Central memory CD4-positive, alpha-beta T cell (primary cell): ENCODE data around the gene SLC7A10.

ENCODE experiments used
- DNase-seq: peaks from one replicate; pipeline ENCODE4 v3.0.0; 2022

Gene SLC7A10

DNA sequence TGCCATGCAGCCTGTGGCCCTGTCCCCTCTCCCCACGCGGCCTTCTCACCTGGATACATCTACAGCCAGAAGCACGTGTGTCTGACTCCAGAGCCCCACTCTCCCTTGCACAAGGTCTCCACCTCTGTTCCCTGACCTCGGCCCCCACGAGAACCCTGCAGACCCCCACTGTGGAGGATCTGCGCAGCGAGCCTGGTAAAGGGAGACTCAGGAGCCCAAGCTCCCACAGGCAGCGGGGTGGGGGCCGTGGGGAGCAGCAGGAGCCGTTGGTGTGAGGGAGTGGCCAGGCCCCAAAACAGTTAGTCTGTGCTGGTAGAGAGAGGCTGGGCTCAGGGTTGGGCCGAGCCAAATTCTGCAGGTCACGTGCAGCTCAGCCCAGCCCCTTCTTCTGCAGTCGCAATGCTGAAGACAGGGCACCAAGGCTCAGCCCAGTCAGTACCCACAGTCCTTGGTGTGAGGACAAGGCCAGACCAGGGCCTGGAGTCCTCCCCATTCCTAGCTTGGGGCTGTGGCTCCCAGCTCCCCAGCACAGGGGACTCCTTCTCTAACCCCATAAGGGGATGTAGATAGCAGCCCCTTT, 28.7 kb upstream of the SLC7A10 start:
- DNase-seq, result no peak

DNA sequence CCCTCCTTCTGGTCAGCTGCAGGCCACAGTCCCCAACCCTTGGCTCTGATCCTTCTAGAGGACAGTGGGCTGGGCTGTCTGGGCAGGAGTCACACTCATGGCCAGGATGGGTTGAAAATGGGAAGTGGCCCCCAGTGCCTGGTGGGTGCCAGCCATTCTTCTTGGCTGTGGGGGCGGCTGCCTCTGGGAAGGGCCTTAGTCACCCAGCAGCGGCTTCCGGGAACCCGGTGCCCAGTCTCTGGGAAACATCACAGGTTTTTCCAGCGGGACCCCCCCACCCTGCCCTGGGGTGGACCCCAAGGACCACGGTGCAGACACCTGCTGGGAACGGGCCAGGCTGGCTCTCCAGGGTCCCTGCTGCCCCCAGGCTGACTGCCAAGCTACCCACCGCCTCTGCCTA, 27.3 kb upstream of the SLC7A10 start:
- no peak for DNase-seq

GRCh38 chr19:33252418-33252962, 26.8 kb upstream of the SLC7A10 start:
- no peak for DNase-seq

- no peak for DNase-seq
Measured at GRCh38 chr19:33251526-33252090, 26.0 kb upstream of the SLC7A10 start.

GRCh38 chr19:33251076-33251475, 25.4 kb upstream of the SLC7A10 start:
- DNase-seq, result no peak

- no peak for DNase-seq
Measured at GRCh38 chr19:33250500-33250899, 24.9 kb upstream of the SLC7A10 start.

GRCh38 chr19:33249740-33250366, 24.2 kb upstream of the SLC7A10 start:
- DNase-seq, result no peak

DNA sequence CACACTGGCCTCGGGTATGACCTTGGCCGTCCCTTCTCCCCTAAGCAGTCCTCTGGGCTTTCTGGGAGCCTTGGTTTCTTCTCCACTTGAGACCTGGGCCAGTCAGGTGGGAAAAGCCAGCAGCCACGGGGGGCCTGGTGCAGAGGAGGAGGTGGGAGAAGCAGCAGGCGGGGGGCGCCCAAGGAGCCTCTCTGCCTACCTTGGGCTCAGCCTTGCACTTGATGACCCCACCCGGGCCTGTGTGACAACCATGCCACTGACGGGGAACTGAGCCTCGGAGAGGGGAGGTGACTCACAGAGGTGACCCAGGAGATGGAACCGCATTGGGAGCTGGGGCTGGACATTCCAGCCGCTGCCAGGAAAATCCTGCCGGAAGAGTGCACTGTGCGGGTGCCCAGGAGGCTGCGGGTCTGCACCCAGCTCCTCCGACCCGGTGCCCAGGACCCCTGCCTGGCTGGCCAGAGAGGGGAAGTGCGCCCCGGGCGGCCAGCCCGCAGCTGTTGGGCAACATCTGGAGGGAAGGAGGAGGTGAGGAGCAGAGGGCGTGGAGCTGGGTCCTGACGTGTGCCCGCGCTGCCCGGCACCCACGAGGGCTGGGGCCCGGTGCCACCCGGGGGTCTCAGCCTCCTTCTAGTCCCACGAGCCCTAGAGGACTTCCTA, 23.4 kb upstream of the SLC7A10 start:
- no peak for DNase-seq

GRCh38 chr19:33248553-33248953, 22.9 kb upstream of the SLC7A10 start:
- no peak for DNase-seq

DNA sequence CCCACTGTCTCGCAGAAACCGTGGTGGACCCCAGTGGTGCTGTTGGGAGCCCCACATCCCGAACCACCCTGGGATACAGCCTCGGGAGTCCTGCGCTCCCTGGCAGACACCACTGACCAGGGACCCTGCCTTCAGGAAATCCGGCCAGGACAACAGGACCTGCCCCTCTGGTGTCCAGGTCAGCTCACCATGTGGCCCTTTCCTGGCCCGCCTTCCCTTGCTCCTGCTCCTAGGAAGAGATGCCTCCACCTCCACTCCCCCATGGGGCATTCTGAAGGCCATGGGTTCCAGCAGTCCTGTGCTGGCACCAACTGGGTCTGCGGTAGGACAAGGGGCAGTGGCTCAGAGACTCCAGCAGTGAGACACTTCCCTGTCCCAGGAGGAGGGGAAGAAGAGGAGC, 22.5 kb upstream of the SLC7A10 start:
- DNase-seq, result no peak

DNA sequence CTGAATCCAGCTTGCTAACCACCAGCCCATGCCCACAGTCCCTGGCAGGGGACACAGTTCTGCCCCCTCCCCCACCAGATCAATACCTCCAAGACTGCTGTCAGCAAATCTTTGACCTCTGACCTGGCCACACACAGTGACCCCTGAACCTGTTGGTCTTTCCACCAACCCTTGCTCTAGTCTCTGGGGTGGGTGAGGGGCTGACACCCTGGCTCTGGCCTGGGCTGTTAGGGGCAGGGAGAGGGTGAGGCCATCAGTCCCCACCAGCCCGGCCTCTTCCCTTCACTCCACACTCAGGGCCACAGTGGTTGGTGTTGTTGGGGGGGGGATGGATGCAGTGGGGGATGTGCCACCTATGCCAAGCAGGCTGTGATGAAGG, 21.8 kb upstream of the SLC7A10 start:
- no peak for DNase-seq

DNA sequence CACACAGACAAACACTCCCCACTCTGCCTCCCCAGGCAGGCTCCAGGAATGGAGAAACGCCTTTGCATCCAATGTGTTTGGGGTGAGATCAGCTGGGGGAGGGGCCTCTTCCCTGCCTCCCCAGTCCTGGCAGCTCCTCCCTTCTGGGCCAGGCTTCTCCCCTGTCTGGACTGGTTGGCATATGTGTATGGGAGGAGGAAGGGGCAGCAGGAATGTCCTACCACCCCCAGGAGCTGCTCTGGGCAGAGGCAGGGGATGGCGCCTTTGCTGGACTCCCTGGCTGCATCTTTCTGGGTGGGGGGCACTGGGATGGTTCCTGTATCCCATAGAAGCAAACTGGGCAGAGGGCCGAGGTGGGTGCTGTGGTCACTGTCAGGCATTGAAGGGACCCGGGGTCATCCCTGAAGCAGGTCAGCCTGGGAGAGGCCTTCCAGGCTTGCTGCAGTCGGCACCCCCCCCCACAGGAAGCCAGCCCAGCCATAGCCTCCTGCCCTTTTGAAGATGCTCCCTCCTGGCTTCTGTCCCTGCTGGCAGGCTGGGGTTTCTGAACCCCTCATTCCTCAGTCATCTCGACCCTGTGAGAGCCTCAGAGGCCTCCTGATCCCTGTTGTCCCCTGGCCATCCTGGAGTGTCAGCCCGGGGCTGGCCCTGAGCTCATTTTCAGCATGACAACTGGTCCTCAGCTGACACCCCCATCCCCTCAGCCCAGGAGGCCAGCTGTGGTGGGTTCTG, 21.2 kb upstream of the SLC7A10 start:
- no peak for DNase-seq

DNA sequence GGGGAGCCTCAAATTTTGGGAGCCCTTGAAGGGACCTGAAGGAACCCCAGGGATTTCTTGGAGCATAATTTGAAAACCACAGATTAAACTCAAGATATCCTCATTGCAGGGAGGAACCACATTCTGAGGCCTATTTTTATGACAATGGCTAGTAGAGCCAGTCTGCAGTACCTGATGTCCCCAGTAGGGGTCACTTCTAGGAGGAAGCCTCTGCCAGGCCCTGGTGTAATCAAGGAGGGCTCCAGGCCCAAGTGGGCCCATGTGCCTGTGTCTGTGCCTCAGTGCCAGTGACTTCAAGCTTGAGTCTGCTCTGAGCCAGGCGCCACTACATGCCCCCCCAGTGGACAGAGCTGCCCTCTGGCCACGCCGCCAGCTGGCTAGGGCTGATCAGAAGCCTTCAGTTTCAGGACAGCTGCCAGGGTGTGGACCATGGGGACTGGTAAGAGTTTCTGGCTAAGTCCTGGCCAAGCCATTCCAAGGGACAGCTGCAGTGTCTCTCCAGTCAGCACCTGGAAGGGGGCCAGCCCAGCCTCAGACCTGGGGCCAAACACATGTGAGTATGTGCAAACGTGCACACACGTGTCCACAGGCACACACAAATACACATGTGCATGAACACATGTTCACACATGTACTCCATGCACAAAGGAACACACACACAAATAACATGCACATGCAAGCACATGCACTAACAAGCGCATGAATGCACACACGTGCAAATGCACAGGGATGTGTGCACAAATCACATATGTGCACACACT, 20.5 kb upstream of the SLC7A10 start:
- no peak for DNase-seq

GRCh38 chr19:33242911-33243310, 17.3 kb upstream of the SLC7A10 start:
- no peak for DNase-seq

DNA sequence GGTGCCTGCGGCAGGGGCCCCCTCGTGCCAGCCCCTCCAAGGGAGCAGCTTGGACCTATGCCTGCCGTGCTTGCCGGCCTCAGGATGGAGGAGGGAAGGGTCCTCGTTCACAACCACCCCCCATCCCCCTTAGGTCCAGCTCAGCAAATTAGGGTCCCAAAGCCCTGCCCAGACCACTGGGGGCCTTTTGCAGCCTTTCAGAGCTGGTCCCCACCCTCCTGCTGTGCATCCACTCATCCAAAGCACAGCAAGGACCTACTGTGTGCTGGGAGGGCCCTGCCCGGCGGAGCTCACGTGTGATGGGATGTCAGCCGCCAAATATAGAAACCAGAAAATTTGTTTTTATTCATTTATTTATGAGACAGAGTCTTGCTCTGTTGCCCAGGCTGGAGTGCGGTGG, 16.5 kb upstream of the SLC7A10 start:
- DNase-seq, result no peak

DNA sequence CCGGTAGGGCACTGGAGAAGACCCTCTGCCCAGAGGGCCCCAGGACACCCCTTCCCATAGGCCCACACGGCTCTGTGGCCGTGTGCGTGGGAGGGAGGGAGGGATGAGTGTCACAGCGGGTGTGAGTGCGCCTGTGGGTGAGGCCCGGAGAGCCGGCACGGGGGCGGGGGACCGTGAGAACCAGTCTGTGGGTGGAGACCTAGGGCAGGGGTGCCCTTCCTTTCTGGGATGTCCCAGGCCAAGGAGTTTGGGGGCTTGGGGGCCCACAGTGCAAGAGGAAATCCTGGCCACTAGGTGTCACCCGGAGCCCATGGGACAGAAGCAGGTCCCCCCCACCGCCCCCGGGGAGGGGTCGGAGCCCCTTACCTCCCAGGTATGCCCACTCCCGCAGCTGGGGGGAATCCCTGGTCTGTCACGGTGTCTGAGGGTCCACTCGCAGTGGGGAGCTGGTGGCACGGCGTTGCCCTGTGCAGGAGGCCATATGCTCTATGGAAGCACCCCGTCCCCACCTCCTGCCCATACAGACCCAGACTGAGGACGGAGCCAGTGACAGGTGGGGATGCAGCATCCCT, 16.0 kb upstream of the SLC7A10 start:
- no peak for DNase-seq

GRCh38 chr19:33241091-33241529, 15.5 kb upstream of the SLC7A10 start:
- DNase-seq, result no peak

DNA sequence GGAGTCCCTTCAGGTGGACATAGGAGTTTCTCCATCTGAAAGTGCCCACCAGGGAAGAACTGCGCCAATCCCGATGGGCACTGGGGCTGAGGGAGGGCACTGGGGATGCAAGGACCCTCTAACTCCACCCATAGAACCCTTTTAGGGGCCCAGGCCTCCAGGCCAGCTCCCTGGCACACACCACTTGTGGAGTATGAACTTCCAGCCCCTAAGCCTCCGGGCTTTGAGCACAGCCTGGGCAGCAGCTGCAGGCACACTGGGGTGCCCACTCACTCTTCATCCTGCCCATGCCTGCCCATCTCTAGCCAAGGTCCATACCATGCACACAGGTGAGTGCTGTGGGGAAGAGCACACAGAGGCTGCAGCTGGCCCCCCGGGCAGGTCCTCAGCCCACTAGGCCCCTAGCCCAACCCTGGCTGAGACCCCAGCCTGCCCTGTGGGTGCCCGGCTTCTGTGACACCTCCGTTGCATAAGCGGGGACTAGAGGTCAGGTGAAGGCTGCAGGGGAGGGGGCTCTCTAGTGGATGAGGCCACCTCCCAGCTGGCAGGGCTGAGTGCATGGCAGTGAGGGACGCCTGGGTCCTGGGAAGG, 14.6 kb upstream of the SLC7A10 start:
- no peak for DNase-seq

- no peak for DNase-seq
Measured at GRCh38 chr19:33239223-33239975, 13.7 kb upstream of the SLC7A10 start.

GRCh38 chr19:33238481-33239149, 13.0 kb upstream of the SLC7A10 start:
- DNase-seq, result no peak
